H1 (cell line): ENCODE measurements around the gene GSTA1. TPM values are rescaled to one million over a fixed set of nuclear protein-coding genes. Genes with fewer than 3 reads are reported as not detected.
"Not testable (repeated sequence)": the region's sequence is repeated elsewhere in the genome, so short reads cannot be mapped to it uniquely, and the experiment has no call there.

ENCODE experiments used
- CTCF ChIA-PET: fragments of 300-600 bp; sonication (Branson Sonifier 250); formaldehyde crosslinking; loops from one replicate; lab custom pipeline; 2021; ENCODE audit not compliant: partially characterized antibody; lab: Charles Lee
- POLR2A ChIA-PET: fragments of 300-600 bp; sonication (Branson Sonifier 250); formaldehyde crosslinking; loops from one replicate; lab custom pipeline; 2021; ENCODE audit warnings: inconsistent platforms; ENCODE audit not compliant: partially characterized antibody; lab: Charles Lee
- DNase-seq, 2 experiments: peaks; one replicate each; pipeline versions ENCODE4 v3.0.0 to v3.0.0-alpha.2; 2010 to 2022; ENCODE audit warnings: low spot score in 2 of 2, low read depth in 1 of 2, mixed read lengths in 1 of 2
- FAIRE-seq: peaks from 2 replicates; lab custom pipeline; 2011; peaks lifted over from hg19 to GRCh38; lab: Jason Lieb, UNC
- H2AFZ ChIP-seq: 2 replicates; pipeline ENCODE4 v1.8.1; 2012; ENCODE audit warnings: low read length, inconsistent platforms
- H2AK5ac ChIP-seq: 2 replicates; pipeline ENCODE4 v1.6.1; 2013; ENCODE audit warnings: low read depth, low read length
- H2BK120ac ChIP-seq: replicated peaks from 2 replicates; pipeline ENCODE3; 2013; ENCODE audit warnings: low read depth, low read length, inconsistent platforms
- H2BK12ac ChIP-seq: 2 replicates; pipeline ENCODE4 v1.6.1; 2013; ENCODE audit warnings: low read depth, low read length
- H2BK15ac ChIP-seq: 2 replicates; pipeline ENCODE4 v1.6.1; 2013; ENCODE audit warnings: low read length
- H2BK20ac ChIP-seq: 2 replicates; pipeline ENCODE4 v1.6.1; 2013; ENCODE audit warnings: low read length
- H2BK5ac ChIP-seq: 2 replicates; pipeline ENCODE4 v1.6.1; 2013; ENCODE audit warnings: low read depth, low read length
- H3K14ac ChIP-seq: 2 replicates; pipeline ENCODE4 v1.6.1; 2013; ENCODE audit warnings: inconsistent platforms; ENCODE audit not compliant: insufficient read length
- H3K18ac ChIP-seq: 2 replicates; pipeline ENCODE4 v1.6.1; 2013; ENCODE audit warnings: low read length; ENCODE audit errors: extremely low read depth
- H3K23ac ChIP-seq: 2 replicates; pipeline ENCODE4 v1.6.1; 2013; ENCODE audit warnings: inconsistent platforms; ENCODE audit not compliant: insufficient read length
- H3K23me2 ChIP-seq: 2 replicates; pipeline ENCODE4 v1.6.1; 2013; ENCODE audit warnings: low read depth, low read length
- H3K27ac ChIP-seq: 2 replicates; pipeline ENCODE4 v1.6.1; 2011; ENCODE audit warnings: low read depth, low read length, inconsistent platforms
- H3K27me3 ChIP-seq, 4 experiments: replicated peaks in 1 of 4; 1 replicate in 1 of 4; 2 replicates in 3 of 4; pipeline versions ENCODE4 v1.6.1 to v1.8.1; 2011 to 2013; ENCODE audit warnings: low read length in 3 of 4, mild to moderate bottlenecking in 3 of 4, inconsistent platforms in 2 of 4, mixed read lengths in 2 of 4, moderate library complexity in 1 of 4; ENCODE audit not compliant: control insufficient read depth in 3 of 4, insufficient read depth in 3 of 4; ENCODE audit errors: extremely low read depth in 1 of 4
- H3K36me3 ChIP-seq, 4 experiments: 2 replicates each; pipeline versions ENCODE4 v1.6.1 to v1.8.1; 2011 to 2013; ENCODE audit warnings: mild to moderate bottlenecking in 4 of 4, low read length in 3 of 4, moderate library complexity in 2 of 4, control low read depth in 1 of 4, inconsistent platforms in 1 of 4; ENCODE audit not compliant: insufficient read depth in 4 of 4, control insufficient read depth in 2 of 4
- H3K4ac ChIP-seq: replicated peaks from 2 replicates; pipeline ENCODE3; 2013; ENCODE audit warnings: low read length, low read depth, mixed read lengths, inconsistent platforms; ENCODE audit not compliant: insufficient read length
- H3K4me1 ChIP-seq, 4 experiments: replicated peaks in 1 of 4; 1 replicate in 1 of 4; 2 replicates in 3 of 4; pipeline versions ENCODE4 v1.6.1 to v1.8.1; 2011 to 2013; ENCODE audit warnings: low read length in 3 of 4, inconsistent platforms in 2 of 4, mixed read lengths in 1 of 4; ENCODE audit not compliant: insufficient read depth in 4 of 4, control insufficient read depth in 3 of 4
- H3K4me2 ChIP-seq, 2 experiments: 2 replicates each; pipeline versions ENCODE4 v1.6.1 to v1.8.1; 2011 to 2013; ENCODE audit warnings: low read depth in 2 of 2, low read length in 2 of 2, control low read depth in 1 of 2, inconsistent platforms in 1 of 2, mild to moderate bottlenecking in 1 of 2; ENCODE audit not compliant: insufficient read depth in 1 of 2
- H3K4me3 ChIP-seq, 4 experiments: fragments of 200-600, 300-600 bp in 1 of 4; sonication (generic), shearing (Covaris generic), sonication (Bioruptor Twin) in 1 of 4; 2 replicates each; pipeline versions ENCODE4 v1.5.1 to v1.8.1; 2011 to 2016; ENCODE audit warnings: low read length in 4 of 4, low read depth in 3 of 4, control low read depth in 2 of 4, inconsistent platforms in 2 of 4, mild to moderate bottlenecking in 2 of 4, mixed read lengths in 1 of 4, moderate library complexity in 1 of 4; ENCODE audit not compliant: insufficient read depth in 2 of 4; ENCODE audit errors: extremely low read depth in 1 of 4
- H3K56ac ChIP-seq: replicated peaks from 2 replicates; pipeline ENCODE3; 2013; ENCODE audit warnings: low read depth, mild to moderate bottlenecking, mixed read lengths, low read length, inconsistent platforms; ENCODE audit not compliant: insufficient read length
- H3K79me1 ChIP-seq: 2 replicates; pipeline ENCODE4 v1.6.1; 2013; ENCODE audit warnings: low read depth, low read length, control low read depth
- H3K79me2 ChIP-seq, 2 experiments: 2 replicates each; pipeline versions ENCODE4 v1.6.1 to v1.8.1; 2012 to 2013; ENCODE audit warnings: low read length in 2 of 2, mild to moderate bottlenecking in 2 of 2, inconsistent platforms in 1 of 2; ENCODE audit not compliant: insufficient read depth in 2 of 2, control insufficient read depth in 1 of 2
- H3K9ac ChIP-seq, 4 experiments: replicated peaks in 1 of 4; 1 replicate in 1 of 4; 2 replicates in 3 of 4; pipeline versions ENCODE4 v1.6.1 to v1.8.1; 2011 to 2013; ENCODE audit warnings: low read depth in 3 of 4, low read length in 3 of 4, control low read depth in 2 of 4, mild to moderate bottlenecking in 2 of 4, moderate library complexity in 2 of 4, inconsistent platforms in 1 of 4; ENCODE audit errors: extremely low read depth in 1 of 4
- H3K9me3 ChIP-seq, 2 experiments: 2 replicates each; pipeline versions ENCODE4 v1.6.1 to v1.8.1; 2012 to 2013; ENCODE audit warnings: mild to moderate bottlenecking in 2 of 2, moderate library complexity in 2 of 2, control low read depth in 1 of 2, inconsistent platforms in 1 of 2, low read depth in 1 of 2, low read length in 1 of 2, mixed read lengths in 1 of 2; ENCODE audit not compliant: insufficient read depth in 2 of 2
- H4K20me1 ChIP-seq, 2 experiments: replicated peaks in 1 of 2; 2 replicates each; pipeline versions ENCODE3 to v1.8.1; 2011 to 2013; ENCODE audit warnings: inconsistent platforms in 2 of 2, low read length in 2 of 2, mild to moderate bottlenecking in 1 of 2; ENCODE audit not compliant: insufficient read depth in 2 of 2, control insufficient read depth in 1 of 2
- H4K5ac ChIP-seq: 2 replicates; pipeline ENCODE4 v1.6.1; 2013; ENCODE audit warnings: low read length, low read depth, mixed read lengths, inconsistent platforms; ENCODE audit not compliant: insufficient read length
- H4K8ac ChIP-seq: 2 replicates; pipeline ENCODE4 v1.8.0; 2013; ENCODE audit warnings: mild to moderate bottlenecking, moderate library complexity, low read length, inconsistent platforms; ENCODE audit not compliant: insufficient read depth; ENCODE audit errors: extremely low read depth
- H4K91ac ChIP-seq: replicated peaks from 2 replicates; pipeline ENCODE3; 2013; ENCODE audit warnings: low read length, mixed read lengths, inconsistent platforms; ENCODE audit not compliant: insufficient read length
- WGBS, 2 experiments: shearing (Covaris generic) in 1 of 2; methylation state at CpG; one replicate each; pipeline versions ENCODE4 v1.1.6 to v1.1.7; 2013 to 2015; ENCODE audit warnings: low lambda C conversion rate in 2 of 2, mixed read lengths in 2 of 2, inconsistent platforms in 1 of 2, low coverage in 1 of 2, missing lambda C conversion rate in 1 of 2; ENCODE audit not compliant: insufficient replicate concordance in 2 of 2, insufficient coverage in 1 of 2, insufficient read length in 1 of 2; ENCODE audit errors: extremely low coverage in 1 of 2, missing lambda C conversion rate in 1 of 2; 5-methylcytosine and 5-hydroxymethylcytosine counted together
- polyA plus RNA-seq, 7 experiments: library from polyadenylated mRNA; depleted of rRNA in 3 of 7; stranded (reverse) in 5 of 7; unstranded in 2 of 7; fragments of >200 nt in 5 of 7; fragments of 200-250 nt in 2 of 7; gene quantifications; 1 replicate in 5 of 7; 2 replicates in 1 of 7; 4 replicates in 1 of 7; pipeline versions ENCODE4 v1.2.1 to v1.2.3, GENCODE V29; 2011 to 2013; ENCODE audit warnings: missing spikeins in 2 of 7, mixed read lengths in 2 of 7
- total RNA-seq: library from RNA; stranded (reverse); fragmentation: NEBNext Ultra II Directional; extraction: Animal tissue kit (Norgen Biotek cat#: 25700); gene quantifications from 2 replicates; pipeline ENCODE4 v1.2.1, GENCODE V29; 2021

The GSTA1 gene
- total and polyA plus RNA-seq, 2 of the 8 experiments (the other 6 are each of a cell fraction or from before 2014, with no cell fraction given) = 0.08 TPM; not detected in 1

- POLR2A ChIA-PET, DNase-seq, H3K4ac ChIP-seq, H4K91ac ChIP-seq, H3K27ac ChIP-seq, H2BK20ac ChIP-seq, H3K23me2 ChIP-seq, H4K20me1 ChIP-seq, H2BK5ac ChIP-seq, H4K8ac ChIP-seq, FAIRE-seq, H3K18ac ChIP-seq, H3K4me3 ChIP-seq, H2BK12ac ChIP-seq, H2BK120ac ChIP-seq, H2BK15ac ChIP-seq, H3K4me2 ChIP-seq, H3K27me3 ChIP-seq, H3K23ac ChIP-seq, H3K79me1 ChIP-seq, H3K4me1 ChIP-seq, H3K56ac ChIP-seq, H2AFZ ChIP-seq, H4K5ac ChIP-seq, H3K36me3 ChIP-seq, H2AK5ac ChIP-seq, H3K14ac ChIP-seq, H3K9me3 ChIP-seq, H3K9ac ChIP-seq, H3K79me2 ChIP-seq: not testable (repeated sequence)
- CTCF ChIA-PET = interaction anchor here (1.6 kb wide), 1 partner anchor 54 kb away, joined by 4 read pairs; no protein-coding TSS in a partner anchor
- 76% methylated on average over 4 of the region's 7 CpGs; no CpG with 5 or more reads in 1 of the 2 experiments for WGBS, 2 experiments
Measured at GRCh38 chr6:52761673-52762491, 41.7 kb downstream of the GSTA1 start.
